IPS DF 6.9 (cell line): Measurements from ENCODE around the gene MPV17L.
A peak's percentile ranks its signal among the peaks of the same experiment; 100 is the strongest.
"Not testable (repeated sequence)": the region's sequence is repeated elsewhere in the genome, so short reads cannot be mapped to it uniquely, and the experiment has no call there.

Experiments used
- DNase-seq: peaks from one replicate; pipeline ENCODE4 v3.0.0-alpha.2; 2013; ENCODE audit warnings: low read depth, low spot score
- H3K27ac ChIP-seq: one replicate; pipeline ENCODE4 v1.5.1; 2013; ENCODE audit warnings: low read length, control low read depth
- H3K27me3 ChIP-seq: 2 replicates; pipeline ENCODE4 v1.6.1; 2013; ENCODE audit warnings: mild to moderate bottlenecking, low read length; ENCODE audit not compliant: control insufficient read depth, insufficient read depth
- H3K36me3 ChIP-seq: 2 replicates; pipeline ENCODE4 v1.6.1; 2013; ENCODE audit warnings: low read length; ENCODE audit not compliant: control insufficient read depth, insufficient read depth
- H3K4me1 ChIP-seq: 2 replicates; pipeline ENCODE4 v1.6.1; 2013; ENCODE audit warnings: low read length; ENCODE audit not compliant: control insufficient read depth, insufficient read depth
- H3K4me3 ChIP-seq: 2 replicates; pipeline ENCODE4 v1.5.1; 2013; ENCODE audit warnings: mild to moderate bottlenecking, low read length
- H3K9me3 ChIP-seq: 2 replicates; pipeline ENCODE4 v1.6.1; 2013; ENCODE audit warnings: low read length, inconsistent platforms; ENCODE audit not compliant: control insufficient read depth, insufficient read depth
- WGBS: extraction: QIAGEN DNeasy Blood & Tissue Kit; methylation state at CpG from one replicate; pipeline ENCODE4 v1.1.7; 2013; ENCODE audit warnings: mixed read lengths, missing lambda C conversion rate; ENCODE audit not compliant: insufficient read length, insufficient coverage; 5-methylcytosine and 5-hydroxymethylcytosine counted together

MPV17L gene

GRCh38 chr16:15434079-15434424 lies 38.5 kb downstream of the MPV17L start:
- no peaks in the 10 kb centered on the region for H3K4me1 ChIP-seq
- no peaks in the 10 kb centered on the region for H3K36me3 ChIP-seq
- H3K27me3 ChIP-seq = no peaks in the 10 kb centered on the region; the same call in 1 of the 2 replicates
- no peaks in the 10 kb centered on the region for H3K9me3 ChIP-seq
- H3K27ac ChIP-seq = no peak overlapping the region
- H3K4me3 ChIP-seq = no peak overlapping the region
- WGBS = no CpG with 5 or more reads among the region's 12 CpGs
- DNase-seq = no peak

GRCh38 chr16:15434425-15435215 lies 39.1 kb downstream of the MPV17L start, which contains the start of gene BMERB1:
Gene BMERB1, plus strand, starts transcription at chr16:15434588. Its CDS starts 66 bp downstream, at chr16:15434654.
- no CpG with 5 or more reads among the region's 63 CpGs for WGBS
- Histone ChIP-seq H3K9me3 (no peaks in the 10 kb centered on the region), H3K27me3 (no peaks in the 10 kb centered on the region; the same call in 1 of the 2 replicates), H3K27ac (no peak within 1 kb of the TSS), H3K4me1 (no peaks in the 10 kb centered on the region), H3K36me3 (no peaks in the 10 kb centered on the region), H3K4me3 (peak within 1 kb of the TSS; percentile 76)
- DNase-seq = no peak

- Histone ChIP-seq H3K9me3 (no peaks in the 10 kb centered on the region), H3K27me3 (no peaks in the 10 kb centered on the region; the same call in 1 of the 2 replicates), H3K4me1 (no peaks in the 10 kb centered on the region), H3K4me3 (peak overlapping the region; percentile 76), H3K27ac (no peak overlapping the region), H3K36me3 (no peaks in the 10 kb centered on the region)
- no peak for DNase-seq
- no CpG with 5 or more reads among the region's 22 CpGs for WGBS
These were observed 39.8 kb downstream of the MPV17L start for GRCh38 chr16:15435216-15435864.

- H3K27ac ChIP-seq = no peak overlapping the region
- no peaks in the 10 kb centered on the region for H3K9me3 ChIP-seq
- no peak overlapping the region for H3K4me3 ChIP-seq
- DNase-seq = no peak
- no peaks in the 10 kb centered on the region; the same call in 1 of the 2 replicates for H3K27me3 ChIP-seq
- no peaks in the 10 kb centered on the region for H3K36me3 ChIP-seq
- no CpG with 5 or more reads among the region's 4 CpGs for WGBS
- no peaks in the 10 kb centered on the region for H3K4me1 ChIP-seq
These were observed 43.5 kb downstream of the MPV17L start for GRCh38 chr16:15439102-15439501.

GRCh38 chr16:15439521-15439920 lies 44.0 kb downstream of the MPV17L start:
- no peak overlapping the region for H3K4me3 ChIP-seq
- no peaks in the 10 kb centered on the region; the same call in 1 of the 2 replicates for H3K27me3 ChIP-seq
- H3K9me3 ChIP-seq = no peaks in the 10 kb centered on the region
- DNase-seq = no peak
- no peaks in the 10 kb centered on the region for H3K36me3 ChIP-seq
- H3K4me1 ChIP-seq = no peaks in the 10 kb centered on the region
- H3K27ac ChIP-seq = no peak overlapping the region
- WGBS = no CpG with 5 or more reads among the region's 4 CpGs

- DNase-seq = no peak
- Histone ChIP-seq H3K4me3 (no peak overlapping the region), H3K9me3 (no peaks in the 10 kb centered on the region), H3K27me3 (no peaks in the 10 kb centered on the region), H3K27ac (no peak overlapping the region), H3K4me1 (no peaks in the 10 kb centered on the region), H3K36me3 (no peaks in the 10 kb centered on the region)
- no CpG with 5 or more reads among the region's 3 CpGs for WGBS
These were observed 45.3 kb downstream of the MPV17L start for GRCh38 chr16:15440852-15441251.

- DNase-seq, H3K27me3 ChIP-seq, H3K4me1 ChIP-seq, H3K27ac ChIP-seq, H3K36me3 ChIP-seq, H3K9me3 ChIP-seq, H3K4me3 ChIP-seq: not testable (repeated sequence)
- WGBS = no CpG with 5 or more reads among the region's 5 CpGs
These were observed 46.6 kb downstream of the MPV17L start for GRCh38 chr16:15442140-15442539.

GRCh38 chr16:15443753-15444152 lies 48.2 kb downstream of the MPV17L start:
- Histone ChIP-seq H3K9me3 (no peaks in the 10 kb centered on the region), H3K4me3 (no peak overlapping the region), H3K27me3 (no peaks in the 10 kb centered on the region), H3K27ac (no peak overlapping the region), H3K4me1 (no peaks in the 10 kb centered on the region), H3K36me3 (no peaks in the 10 kb centered on the region)
- no peak for DNase-seq
- WGBS = no CpG with 5 or more reads among the region's 4 CpGs

GRCh38 chr16:15444264-15444663 lies 48.7 kb downstream of the MPV17L start:
- Histone ChIP-seq H3K4me3 (no peak overlapping the region), H3K27me3 (no peaks in the 10 kb centered on the region), H3K9me3 (no peaks in the 10 kb centered on the region), H3K4me1 (no peaks in the 10 kb centered on the region), H3K36me3 (no peaks in the 10 kb centered on the region), H3K27ac (no peak overlapping the region)
- no peak for DNase-seq
- no CpG with 5 or more reads among the region's 3 CpGs for WGBS

- DNase-seq = no peak
- Histone ChIP-seq H3K27ac (no peak overlapping the region), H3K36me3 (no peaks in the 10 kb centered on the region), H3K27me3 (no peaks in the 10 kb centered on the region), H3K9me3 (no peaks in the 10 kb centered on the region), H3K4me3 (no peak overlapping the region), H3K4me1 (no peaks in the 10 kb centered on the region)
- WGBS = no CpG with 5 or more reads among the region's 1 CpG
These were observed 49.9 kb downstream of the MPV17L start for GRCh38 chr16:15445450-15445849.
